ENCODE measurements around the gene TCF25. TPM values are rescaled to one million over a fixed set of nuclear protein-coding genes. Genes with fewer than 3 reads are reported as not detected.

Gene TCF25
- total and polyA plus RNA-seq, 2 experiments from 2014 or later: 130 to 206 TPM

GRCh38 chr16:89921702-89922476 lies 48.5 kb downstream of the TCF25 start:
- peak; percentile 95 for DNase-seq (ENCODE audit: low spot score)
- Histone ChIP-seq H3K27me3 (peaks cover 6% of the 10 kb centered on the region), H3K36me3 (replicated peaks; ENCODE audit: insufficient read depth, low read depth) (no peaks in the 10 kb centered on the region), H3K79me2 (peaks cover 6% of the 10 kb centered on the region), H4K20me1 (ENCODE audit: insufficient read depth, poor library complexity, severe bottlenecking) (peaks cover 22% of the 10 kb centered on the region), H3K4me3 (no peak overlapping the region), H3K9me3 (ENCODE audit: low read depth) (no peaks in the 10 kb centered on the region), H3K4me1 (ENCODE audit: insufficient read depth) (peaks cover 39% of the 10 kb centered on the region), H3K9me2 (replicated peaks; ENCODE audit: insufficient read depth) (no peaks in the 10 kb centered on the region), H2AFZ (no peak overlapping the region), H3K4me2 (peak overlapping the region; percentile 84), H3K27ac (peak overlapping the region; percentile 99)
- WGBS (ENCODE audit: low lambda C conversion rate, missing lambda C conversion rate): 4% methylated on average over 22 of the region's 22 CpGs
- TF ChIP-seq, protein P1, sequence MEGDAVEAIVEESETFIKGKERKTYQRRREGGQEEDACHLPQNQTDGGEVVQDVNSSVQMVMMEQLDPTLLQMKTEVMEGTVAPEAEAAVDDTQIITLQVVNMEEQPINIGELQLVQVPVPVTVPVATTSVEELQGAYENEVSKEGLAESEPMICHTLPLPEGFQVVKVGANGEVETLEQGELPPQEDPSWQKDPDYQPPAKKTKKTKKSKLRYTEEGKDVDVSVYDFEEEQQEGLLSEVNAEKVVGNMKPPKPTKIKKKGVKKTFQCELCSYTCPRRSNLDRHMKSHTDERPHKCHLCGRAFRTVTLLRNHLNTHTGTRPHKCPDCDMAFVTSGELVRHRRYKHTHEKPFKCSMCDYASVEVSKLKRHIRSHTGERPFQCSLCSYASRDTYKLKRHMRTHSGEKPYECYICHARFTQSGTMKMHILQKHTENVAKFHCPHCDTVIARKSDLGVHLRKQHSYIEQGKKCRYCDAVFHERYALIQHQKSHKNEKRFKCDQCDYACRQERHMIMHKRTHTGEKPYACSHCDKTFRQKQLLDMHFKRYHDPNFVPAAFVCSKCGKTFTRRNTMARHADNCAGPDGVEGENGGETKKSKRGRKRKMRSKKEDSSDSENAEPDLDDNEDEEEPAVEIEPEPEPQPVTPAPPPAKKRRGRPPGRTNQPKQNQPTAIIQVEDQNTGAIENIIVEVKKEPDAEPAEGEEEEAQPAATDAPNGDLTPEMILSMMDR (IDR thresholded peaks at IDR 0.05; ENCODE audit: poor library complexity): no peak
- TF ChIP-seq EZH2 (IDR thresholded peaks at IDR 0.05; ENCODE audit: borderline replicate concordance) (no peak), EZH2phosphoT487 (IDR thresholded peaks at IDR 0.05; ENCODE audit: low read depth, severe bottlenecking, unreplicated experiment) (no peak)

DNA sequence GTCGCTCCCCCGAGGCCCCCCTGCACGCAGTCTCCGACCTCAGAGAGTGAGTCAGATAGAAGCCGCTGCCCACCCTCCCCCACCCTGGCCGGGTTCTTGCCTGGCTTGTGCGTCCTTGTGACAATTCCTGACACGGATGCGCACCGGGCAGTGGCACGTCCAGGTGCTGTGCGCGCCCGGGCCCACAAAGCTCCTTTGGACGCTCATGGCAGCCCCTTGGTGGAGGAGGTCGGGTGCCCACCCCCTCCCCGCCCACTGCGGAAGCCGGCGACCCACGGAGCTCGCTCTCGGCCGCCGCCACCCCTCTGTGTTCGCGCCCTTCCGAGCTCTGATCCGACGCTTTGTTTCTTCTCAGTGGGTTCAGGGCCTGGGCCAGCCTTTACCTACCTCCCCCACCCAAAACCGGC lies 49.1 kb downstream of the TCF25 start:
- Histone ChIP-seq H3K4me2 (peak overlapping the region; percentile 84), H3K27me3 (peaks cover 6% of the 10 kb centered on the region), H2AFZ (peak overlapping the region; percentile 85), H3K9me2 (replicated peaks; ENCODE audit: insufficient read depth) (no peaks in the 10 kb centered on the region), H3K4me1 (ENCODE audit: insufficient read depth) (peaks cover 39% of the 10 kb centered on the region), H4K20me1 (ENCODE audit: insufficient read depth, poor library complexity, severe bottlenecking) (peaks cover 27% of the 10 kb centered on the region), H3K36me3 (replicated peaks; ENCODE audit: insufficient read depth, low read depth) (no peaks in the 10 kb centered on the region), H3K27ac (peak overlapping the region; percentile 99), H3K9me3 (ENCODE audit: low read depth) (no peaks in the 10 kb centered on the region), H3K79me2 (peaks cover 11% of the 10 kb centered on the region), H3K4me3 (peak overlapping the region; percentile 58)
- peak; percentile 94 for DNase-seq (ENCODE audit: low spot score)
- TF ChIP-seq EZH2 (IDR thresholded peaks at IDR 0.05; ENCODE audit: borderline replicate concordance) (no peak), EZH2phosphoT487 (IDR thresholded peaks at IDR 0.05; ENCODE audit: low read depth, severe bottlenecking, unreplicated experiment) (no peak)
- TF ChIP-seq, protein P1 (IDR thresholded peaks at IDR 0.05; ENCODE audit: poor library complexity): no peak
- WGBS (ENCODE audit: low lambda C conversion rate, missing lambda C conversion rate): 2% methylated on average over 25 of the region's 31 CpGs

GRCh38 chr16:89922884-89923639 lies 49.7 kb downstream of the TCF25 start, which contains the start of gene TUBB3:
TUBB3 (plus strand) TSS chr16:89923342; CDS start chr16:89923402, 60 bp downstream.
- H3K4me2 ChIP-seq: peak within 1 kb of the TSS; percentile 84
- H3K4me1 ChIP-seq (ENCODE audit: insufficient read depth): peaks cover 38% of the 10 kb centered on the region
- peaks cover 27% of the 10 kb centered on the region for H4K20me1 ChIP-seq (ENCODE audit: insufficient read depth, poor library complexity, severe bottlenecking)
- peak within 1 kb of the TSS; percentile 58 for H3K4me3 ChIP-seq
- H3K9me3 ChIP-seq (ENCODE audit: low read depth): no peaks in the 10 kb centered on the region
- peaks cover 6% of the 10 kb centered on the region for H3K27me3 ChIP-seq
- peak; percentile 93 for DNase-seq (ENCODE audit: low spot score)
- TF ChIP-seq, protein P1 (IDR thresholded peaks at IDR 0.05; ENCODE audit: poor library complexity): peak; percentile 6
- no peak for TF ChIP-seq EZH2 (IDR thresholded peaks at IDR 0.05; ENCODE audit: borderline replicate concordance)
- H3K27ac ChIP-seq: peak within 1 kb of the TSS; percentile 99
- peak within 1 kb of the TSS; percentile 85 for H2AFZ ChIP-seq
- H3K79me2 ChIP-seq: peaks cover 15% of the 10 kb centered on the region
- no peaks in the 10 kb centered on the region for H3K9me2 ChIP-seq (replicated peaks; ENCODE audit: insufficient read depth)
- H3K36me3 ChIP-seq (replicated peaks; ENCODE audit: insufficient read depth, low read depth): no peaks in the 10 kb centered on the region
- WGBS (ENCODE audit: low lambda C conversion rate, missing lambda C conversion rate): under 1% methylated on average over 34 of the region's 88 CpGs

Data from hepatocyte (in vitro differentiated cells).